Mesenteric fat pad (tissue), 1 donor: ENCODE results near the gene AP5Z1. TPM values are rescaled to one million over a fixed set of nuclear protein-coding genes. Genes with fewer than 3 reads are reported as not detected.
"Not testable (repeated sequence)": the region's sequence is repeated elsewhere in the genome, so short reads cannot be mapped to it uniquely, and the experiment has no call there.

ENCODE experiments used
- DNase-seq: peaks from one replicate; pipeline ENCODE4 v3.0.0-alpha.2; 2020; ENCODE audit warnings: low spot score
- total RNA-seq: library from RNA; stranded (reverse); fragmentation: NEBNext Ultra II Directional; extraction: Animal tissue kit (Norgen Biotek cat#: 25700); gene quantifications from one replicate; pipeline ENCODE4 v1.2.1, GENCODE V29; 2021
- donor health status: DM: yes; HTN: yes; CAD: no.

The AP5Z1 gene
- total RNA-seq, 1 donor from 2014 or later = 37.6 TPM

- DNase-seq = no peak
These were observed 25.8 kb downstream of the AP5Z1 start for GRCh38 chr7:4800926-4801838.

DNA sequence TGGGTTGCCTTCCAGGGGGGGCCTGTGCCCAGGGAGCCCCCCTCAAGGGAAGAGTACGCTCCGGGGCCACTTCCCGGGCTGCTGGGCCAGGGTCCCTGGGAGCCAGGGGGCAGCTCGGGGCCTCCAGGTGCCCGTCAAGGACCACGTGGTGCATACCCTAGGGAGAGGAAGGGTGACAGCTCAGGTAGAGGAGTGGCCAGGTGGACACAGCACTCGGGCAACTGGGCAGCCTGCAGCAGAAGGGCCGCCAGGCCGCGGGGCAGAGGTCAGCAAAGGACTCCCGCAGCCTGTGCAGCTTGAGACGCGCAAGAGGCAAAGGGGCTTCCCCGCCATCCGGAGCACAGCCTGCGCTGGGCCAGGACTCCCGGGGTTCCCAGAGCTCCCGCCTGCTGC is 26.4 kb downstream of the AP5Z1 start:
- no peak for DNase-seq

GRCh38 chr7:4802577-4802976 is 27.2 kb downstream of the AP5Z1 start:
- not testable (repeated sequence) for DNase-seq

- no peak for DNase-seq
These were observed 28.2 kb downstream of the AP5Z1 start for GRCh38 chr7:4803397-4804241.

- DNase-seq = no peak
These were observed 29.9 kb downstream of the AP5Z1 start for GRCh38 chr7:4805110-4805983.

- no peak for DNase-seq
These were observed 30.5 kb downstream of the AP5Z1 start for GRCh38 chr7:4805984-4806300.

- no peak for DNase-seq
These were observed 31.7 kb downstream of the AP5Z1 start for GRCh38 chr7:4806983-4807597.

- DNase-seq = no peak
These were observed 32.2 kb downstream of the AP5Z1 start for GRCh38 chr7:4807598-4808016.

- no peak for DNase-seq
These were observed 32.6 kb downstream of the AP5Z1 start for GRCh38 chr7:4808026-4808425.

- no peak for DNase-seq
These were observed 33.1 kb downstream of the AP5Z1 start for GRCh38 chr7:4808565-4808964.

- no peak for DNase-seq
These were observed 33.7 kb downstream of the AP5Z1 start for GRCh38 chr7:4809091-4809591.

GRCh38 chr7:4809666-4810065 is 34.2 kb downstream of the AP5Z1 start:
- no peak for DNase-seq

GRCh38 chr7:4814433-4814832 is 39.0 kb downstream of the AP5Z1 start:
- DNase-seq = no peak

- DNase-seq = no peak
These were observed 39.7 kb downstream of the AP5Z1 start for GRCh38 chr7:4815121-4815520.

GRCh38 chr7:4815609-4816418 is 40.4 kb downstream of the AP5Z1 start:
- DNase-seq = no peak

- no peak for DNase-seq
These were observed 41.1 kb downstream of the AP5Z1 start for GRCh38 chr7:4816419-4817080.

DNA sequence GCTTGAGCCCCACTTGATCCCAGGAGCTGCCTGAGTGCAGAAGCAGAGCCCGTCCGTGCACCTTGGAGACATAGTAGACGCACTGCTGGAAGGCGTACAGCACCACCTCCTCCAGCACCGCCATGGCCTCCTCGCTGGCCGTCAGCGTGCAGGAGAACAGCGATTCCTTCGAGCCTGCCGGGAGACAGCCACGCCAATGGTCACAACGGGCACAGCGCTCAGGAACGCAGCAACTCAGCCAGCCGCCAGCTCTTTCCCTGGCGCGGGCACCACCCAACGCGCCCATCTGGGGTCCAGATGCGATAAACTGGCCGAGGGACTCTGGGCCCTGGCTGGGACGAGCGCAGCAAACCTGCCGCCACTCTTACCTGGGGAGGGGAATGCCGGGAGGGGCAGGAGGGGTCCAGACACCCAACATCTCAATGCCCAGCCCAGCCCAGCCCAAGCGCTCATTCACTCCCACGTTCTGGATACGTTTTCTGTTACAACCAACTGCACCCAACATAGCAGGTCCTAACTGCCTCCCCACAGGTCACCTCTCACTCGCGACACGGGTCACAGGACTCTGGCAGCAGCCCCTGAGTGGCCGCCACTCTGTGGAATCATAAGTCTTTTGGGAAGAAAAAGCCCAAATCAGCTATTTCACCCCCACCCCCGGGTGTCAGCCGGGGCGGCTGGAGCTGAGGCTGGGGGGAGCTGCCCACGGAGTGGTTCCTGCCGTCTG is 41.9 kb downstream of the AP5Z1 start:
- no peak for DNase-seq

DNA sequence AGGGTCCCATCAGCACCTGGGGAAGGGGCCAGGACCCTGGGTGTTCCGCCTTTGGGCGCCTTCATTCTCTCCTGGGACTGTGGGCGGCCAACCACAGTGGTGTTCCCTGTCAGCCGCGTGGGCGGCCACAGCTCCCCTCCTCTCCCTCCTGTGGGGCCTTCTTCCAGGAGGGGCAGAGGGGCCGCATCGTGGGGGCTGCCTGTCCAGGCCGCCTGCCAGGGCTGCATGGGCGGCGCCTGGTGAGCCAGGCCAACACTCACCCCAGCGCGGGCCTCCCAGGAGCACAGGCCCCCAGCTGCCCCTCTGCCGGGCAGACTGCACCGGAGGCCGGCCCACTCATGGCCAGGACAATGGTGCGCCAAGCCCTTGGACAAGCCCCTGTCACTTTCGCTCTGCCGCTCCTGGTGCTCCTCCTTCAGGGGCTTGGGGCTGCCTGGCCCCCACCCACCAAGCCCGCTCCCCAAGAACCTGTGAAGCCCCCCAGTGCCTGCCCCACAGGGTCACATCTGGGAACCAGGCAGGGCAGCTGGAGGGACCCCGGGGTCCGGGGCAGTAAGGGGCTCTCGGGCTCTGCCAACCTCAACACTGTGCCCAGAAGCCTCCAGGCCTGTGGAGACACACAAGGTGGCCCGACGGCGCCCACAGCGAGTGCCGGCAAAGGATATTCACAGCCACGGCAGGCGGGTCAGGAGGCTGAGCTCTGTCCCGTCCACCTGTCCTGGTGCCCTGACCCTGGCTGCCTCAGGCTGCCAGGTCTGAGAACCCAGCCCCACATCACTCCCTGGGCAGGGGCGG is 42.8 kb downstream of the AP5Z1 start:
- DNase-seq = no peak
